Transverse colon (tissue), 4 donors: ENCODE results near the gene RTN4RL1.

Experiments used
- EP300 ChIP-seq: sonication (generic); formaldehyde crosslinking; IDR thresholded peaks from one replicate; pipeline ENCODE4 v1.6.1; 2017; ENCODE audit warnings: antibody characterized with exemption, low read depth
- POLR2A ChIP-seq: fragments of 450-650 bp; IDR thresholded peaks from one replicate; pipeline ENCODE4 v1.6.1; 2016; ENCODE audit warnings: antibody characterized with exemption, mild to moderate bottlenecking, moderate library complexity
- POLR2AphosphoS5 ChIP-seq, 3 donors: sonication (generic); formaldehyde crosslinking; IDR thresholded peaks; one replicate each; pipeline ENCODE4 v1.6.1; 2016; ENCODE audit warnings: antibody characterized with exemption in 3 of 3
- TF ChIP-seq, protein P1 (sequence below), 5 experiments: fragments of 200-600 bp in 3 of 5; fragments of 450-650 bp in 2 of 5; sonication (generic) in 3 of 5; IDR thresholded peaks; 1 replicate in 2 of 5; 2 replicates in 3 of 5; pipeline ENCODE4 v1.5.1; 2016 to 2017; ENCODE audit warnings: antibody characterized with exemption in 5 of 5, inconsistent platforms in 3 of 5, mild to moderate bottlenecking in 2 of 5, moderate library complexity in 1 of 5

GRCh38 chr17:1978396-1978949, 46.7 kb downstream of the RTN4RL1 start:
- TF ChIP-seq, protein P1, sequence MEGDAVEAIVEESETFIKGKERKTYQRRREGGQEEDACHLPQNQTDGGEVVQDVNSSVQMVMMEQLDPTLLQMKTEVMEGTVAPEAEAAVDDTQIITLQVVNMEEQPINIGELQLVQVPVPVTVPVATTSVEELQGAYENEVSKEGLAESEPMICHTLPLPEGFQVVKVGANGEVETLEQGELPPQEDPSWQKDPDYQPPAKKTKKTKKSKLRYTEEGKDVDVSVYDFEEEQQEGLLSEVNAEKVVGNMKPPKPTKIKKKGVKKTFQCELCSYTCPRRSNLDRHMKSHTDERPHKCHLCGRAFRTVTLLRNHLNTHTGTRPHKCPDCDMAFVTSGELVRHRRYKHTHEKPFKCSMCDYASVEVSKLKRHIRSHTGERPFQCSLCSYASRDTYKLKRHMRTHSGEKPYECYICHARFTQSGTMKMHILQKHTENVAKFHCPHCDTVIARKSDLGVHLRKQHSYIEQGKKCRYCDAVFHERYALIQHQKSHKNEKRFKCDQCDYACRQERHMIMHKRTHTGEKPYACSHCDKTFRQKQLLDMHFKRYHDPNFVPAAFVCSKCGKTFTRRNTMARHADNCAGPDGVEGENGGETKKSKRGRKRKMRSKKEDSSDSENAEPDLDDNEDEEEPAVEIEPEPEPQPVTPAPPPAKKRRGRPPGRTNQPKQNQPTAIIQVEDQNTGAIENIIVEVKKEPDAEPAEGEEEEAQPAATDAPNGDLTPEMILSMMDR (IDR thresholded peaks at IDR 0.05): no peak
- TF ChIP-seq POLR2A (no peak), POLR2AphosphoS5 (IDR thresholded peaks at IDR 0.05) (no peak), EP300 (no peak)
